ENCODE results near the gene LY86. TPM values are rescaled to one million over a fixed set of nuclear protein-coding genes. Genes with fewer than 3 reads are reported as not detected.

Gene LY86
- total and polyA plus RNA-seq, 9 of the 15 experiments (the other 6 are each of a cell fraction or from before 2014, with no cell fraction given) = 0.08 to 0.20 TPM; not detected in 7

DNA sequence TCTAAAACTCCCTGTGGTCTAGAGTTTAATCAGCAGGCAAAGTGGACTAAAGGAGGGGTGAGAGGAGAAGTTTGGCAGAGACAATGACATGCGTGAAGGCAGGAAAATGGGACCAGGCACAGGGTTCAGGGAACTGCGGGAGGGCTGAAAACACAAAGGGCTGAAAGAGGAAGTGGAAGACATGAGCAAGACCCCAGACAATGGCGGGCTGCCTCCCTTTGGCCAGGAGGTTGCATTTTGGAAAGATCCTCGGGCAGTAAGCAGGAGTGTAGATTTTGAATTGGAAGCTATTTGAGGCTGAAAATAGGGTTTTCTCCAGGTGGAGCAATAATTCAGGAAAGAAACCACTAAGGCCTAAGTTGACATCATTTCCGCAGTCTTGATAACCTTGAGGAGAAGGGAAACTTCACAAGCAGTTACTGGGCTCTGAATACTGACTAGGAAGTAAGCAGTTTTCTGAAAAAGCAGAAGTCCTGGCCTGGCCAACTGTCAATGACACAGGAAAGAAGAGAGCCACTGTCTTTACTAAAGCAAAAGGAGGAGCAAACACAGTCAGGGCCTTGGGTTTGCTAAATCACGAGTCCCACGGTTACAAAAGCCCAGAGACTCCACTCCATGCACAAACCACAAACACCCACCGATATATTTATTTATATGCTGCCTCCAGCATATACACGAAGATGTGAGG, 3.4 kb downstream of the LY86 start (continued):
- TF ChIP-seq SNAPC5 (CRISPR knock-in tag; IDR thresholded peaks at IDR 0.05) = no peak
- no peak for TF ChIP-seq SETDB1 (IDR thresholded peaks at IDR 0.05; ENCODE audit: low read length)
- TF ChIP-seq SMC3 (conservative IDR thresholded peaks at IDR 0.05; ENCODE audit: insufficient read depth, low read depth, low read length) = no peak
- peak; percentile 49; the same call in 1 of the 2 replicates for TF ChIP-seq ZNF79 (CRISPR knock-in tag; IDR thresholded peaks at IDR 0.05; ENCODE audit: low read depth)
- TF ChIP-seq SMAD2 (IDR thresholded peaks at IDR 0.05; ENCODE audit: low read depth, low read length) = no peak
- no peak for TF ChIP-seq TEAD2 (tag; IDR thresholded peaks at IDR 0.05)
- TF ChIP-seq ZSCAN29 (IDR thresholded peaks at IDR 0.05) = no peak
- TF ChIP-seq CBFA2T2 (conservative IDR thresholded peaks at IDR 0.05) = no peak
- TF ChIP-seq ZNF282 (CRISPR knock-in tag; IDR thresholded peaks at IDR 0.05) = no peak
- no peak for TF ChIP-seq SIN3B (IDR thresholded peaks at IDR 0.05; ENCODE audit: low read depth)
- TF ChIP-seq IFI16 (CRISPR knock-in tag; IDR thresholded peaks at IDR 0.05) = no peak
- TF ChIP-seq SP2 (IDR thresholded peaks at IDR 0.05; ENCODE audit: extremely low read depth, low read depth, low read length, poor library complexity, severe bottlenecking) = no peak
- TF ChIP-seq, protein P1, sequence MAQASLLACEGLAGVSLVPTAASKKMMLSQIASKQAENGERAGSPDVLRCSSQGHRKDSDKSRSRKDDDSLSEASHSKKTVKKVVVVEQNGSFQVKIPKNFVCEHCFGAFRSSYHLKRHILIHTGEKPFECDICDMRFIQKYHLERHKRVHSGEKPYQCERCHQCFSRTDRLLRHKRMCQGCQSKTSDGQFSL (CRISPR knock-in tag; IDR thresholded peaks at IDR 0.05) = no peak
- TF ChIP-seq, protein P1 (tag; IDR thresholded peaks at IDR 0.05) = no peak
- TF ChIP-seq CREBBP (IDR thresholded peaks at IDR 0.05; ENCODE audit: low read depth, low read length) = no peak
- TF ChIP-seq MYC (IDR thresholded peaks at IDR 0.05; ENCODE audit: low read depth, low read length) = no peak
- no peak for TF ChIP-seq MYC (CRISPR knock-in tag; IDR thresholded peaks at IDR 0.05; ENCODE audit: borderline replicate concordance, low read depth)
- TF ChIP-seq BCOR (IDR thresholded peaks at IDR 0.05) = no peak
- no peak for TF ChIP-seq XRCC3 (IDR thresholded peaks at IDR 0.05)
- no peak for TF ChIP-seq SREBF1 (IDR thresholded peaks at IDR 0.05; ENCODE audit: borderline replicate concordance, low read depth, low read length)
- no peak for TF ChIP-seq JUND (IDR thresholded peaks at IDR 0.05; ENCODE audit: borderline replicate concordance, low read depth, low read length)
- peak; percentile 50; the same call in 1 of the 3 replicates for TF ChIP-seq JUND (tag; IDR thresholded peaks at IDR 0.05; ENCODE audit: borderline replicate concordance, low read depth, low read length)
- TF ChIP-seq TAF15 (IDR thresholded peaks at IDR 0.05; ENCODE audit: low read depth, low read length) = no peak
- no peak for TF ChIP-seq TBP (optimal IDR thresholded peaks at IDR 0.05; ENCODE audit: low read depth, low read length)
- TF ChIP-seq HDAC3 (IDR thresholded peaks at IDR 0.05; ENCODE audit: borderline replicate concordance, partially characterized antibody) = no peak
- TF ChIP-seq ZC3H11A (IDR thresholded peaks at IDR 0.05; ENCODE audit: low read depth, low read length) = no peak
- TF ChIP-seq NFE2L1 (tag; IDR thresholded peaks at IDR 0.05; ENCODE audit: borderline replicate concordance, low read depth) = no peak
- TF ChIP-seq, protein P2, sequence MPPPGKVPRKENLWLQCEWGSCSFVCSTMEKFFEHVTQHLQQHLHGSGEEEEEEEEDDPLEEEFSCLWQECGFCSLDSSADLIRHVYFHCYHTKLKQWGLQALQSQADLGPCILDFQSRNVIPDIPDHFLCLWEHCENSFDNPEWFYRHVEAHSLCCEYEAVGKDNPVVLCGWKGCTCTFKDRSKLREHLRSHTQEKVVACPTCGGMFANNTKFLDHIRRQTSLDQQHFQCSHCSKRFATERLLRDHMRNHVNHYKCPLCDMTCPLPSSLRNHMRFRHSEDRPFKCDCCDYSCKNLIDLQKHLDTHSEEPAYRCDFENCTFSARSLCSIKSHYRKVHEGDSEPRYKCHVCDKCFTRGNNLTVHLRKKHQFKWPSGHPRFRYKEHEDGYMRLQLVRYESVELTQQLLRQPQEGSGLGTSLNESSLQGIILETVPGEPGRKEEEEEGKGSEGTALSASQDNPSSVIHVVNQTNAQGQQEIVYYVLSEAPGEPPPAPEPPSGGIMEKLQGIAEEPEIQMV (tag; conservative IDR thresholded peaks at IDR 0.05; ENCODE audit: low read depth) = no peak
- TF ChIP-seq ZNF274 (IDR thresholded peaks at IDR 0.05; ENCODE audit: borderline replicate concordance, low read depth, low read length) = no peak
